GM21423 (cell line): ENCODE data around the gene CEP20.
A peak's percentile ranks its signal among the peaks of the same experiment; 100 is the strongest.
"Not testable (repeated sequence)": the region's sequence is repeated elsewhere in the genome, so short reads cannot be mapped to it uniquely, and the experiment has no call there.

Experiments used
- ATAC-seq: cut with Tn5 transposase; IDR thresholded peaks from one replicate; pipeline ENCODE4 v1.9.1; 2021; ENCODE audit warnings: mild to moderate bottlenecking, moderate library complexity; ENCODE audit not compliant: unreplicated experiment

The CEP20 gene, protein sequence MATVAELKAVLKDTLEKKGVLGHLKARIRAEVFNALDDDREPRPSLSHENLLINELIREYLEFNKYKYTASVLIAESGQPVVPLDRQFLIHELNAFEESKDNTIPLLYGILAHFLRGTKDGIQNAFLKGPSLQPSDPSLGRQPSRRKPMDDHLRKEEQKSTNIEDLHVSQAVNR

DNA sequence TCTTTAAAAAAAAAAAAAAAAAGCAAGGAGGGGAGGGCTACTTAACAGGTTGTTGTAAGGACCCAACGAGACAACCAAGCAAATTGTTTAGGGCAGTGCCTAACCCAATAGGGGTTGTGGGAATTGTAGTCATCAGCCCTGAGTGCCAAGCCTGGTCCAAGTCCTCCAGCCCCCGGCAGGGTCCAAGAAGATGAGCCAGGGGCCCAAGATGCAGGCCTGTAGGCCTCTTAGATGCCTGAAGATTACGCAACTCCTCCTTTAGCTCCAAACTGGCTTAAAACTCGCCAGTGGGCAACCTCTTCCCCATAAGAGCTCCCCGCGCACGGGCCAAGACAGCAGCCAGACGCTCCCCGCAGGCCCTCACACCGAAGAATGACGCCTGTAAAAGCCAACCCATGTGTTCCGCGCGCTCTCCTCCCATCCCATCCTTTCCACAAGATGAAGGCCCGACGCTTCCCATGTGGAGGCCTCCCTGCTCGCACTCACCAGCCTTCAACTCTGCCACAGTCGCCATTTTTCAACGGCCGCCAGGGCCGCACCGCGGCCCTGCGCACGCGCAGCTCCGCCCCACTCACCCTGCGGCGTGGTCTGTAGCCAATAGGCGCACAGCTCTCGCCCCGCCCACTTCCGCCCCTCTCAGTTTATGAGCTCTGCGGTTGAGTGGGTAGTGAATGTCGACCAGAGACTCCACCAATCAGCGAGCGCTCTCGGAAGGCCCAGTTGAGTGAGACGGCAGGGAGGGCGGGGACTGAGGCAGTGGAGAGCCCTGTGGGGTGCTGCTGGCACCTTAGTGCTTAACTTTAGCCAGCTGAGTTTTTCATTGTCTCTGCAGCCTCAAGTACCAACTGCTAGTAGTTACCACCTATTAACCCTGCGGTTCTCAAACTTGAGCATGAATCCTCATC is at the start of gene CEP20:
Gene CEP20, minus strand, starts transcription at position 532 of the 905 bp plus-strand sequence. Its CDS starts 18 bp downstream, at position 514.
- ATAC-seq: peak; percentile 98

- ATAC-seq: not testable (repeated sequence)
Measured at GRCh38 chr16:15936809-15937208, 48.4 kb upstream of the CEP20 start.

- no peak for ATAC-seq
Measured at GRCh38 chr16:15934991-15935390, 46.6 kb upstream of the CEP20 start.

GRCh38 chr16:15933781-15934180 is 45.4 kb upstream of the CEP20 start:
- no peak for ATAC-seq

GRCh38 chr16:15932939-15933338 is 44.5 kb upstream of the CEP20 start:
- ATAC-seq: no peak

GRCh38 chr16:15928261-15929104 is 40.1 kb upstream of the CEP20 start:
- no peak for ATAC-seq

DNA sequence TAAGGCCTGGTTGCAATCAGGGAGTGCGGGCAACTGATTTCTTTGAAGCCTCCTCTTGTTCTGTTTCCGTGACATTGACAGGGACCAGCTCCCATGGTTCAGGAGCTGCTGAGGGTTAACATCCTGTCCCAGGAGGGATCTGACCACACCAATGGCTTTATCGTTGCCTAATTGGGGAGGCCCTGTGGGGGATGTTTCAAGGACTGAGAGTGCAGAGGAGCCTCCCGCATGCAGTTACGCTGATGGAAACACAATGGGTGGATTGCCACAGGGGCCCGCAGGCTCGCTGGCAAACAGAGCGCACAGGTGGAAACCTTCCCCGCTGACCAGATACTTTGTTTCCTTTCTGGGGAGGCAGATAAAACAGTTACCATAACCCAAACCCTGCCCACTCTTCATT is 37.2 kb upstream of the CEP20 start:
- no peak for ATAC-seq

DNA sequence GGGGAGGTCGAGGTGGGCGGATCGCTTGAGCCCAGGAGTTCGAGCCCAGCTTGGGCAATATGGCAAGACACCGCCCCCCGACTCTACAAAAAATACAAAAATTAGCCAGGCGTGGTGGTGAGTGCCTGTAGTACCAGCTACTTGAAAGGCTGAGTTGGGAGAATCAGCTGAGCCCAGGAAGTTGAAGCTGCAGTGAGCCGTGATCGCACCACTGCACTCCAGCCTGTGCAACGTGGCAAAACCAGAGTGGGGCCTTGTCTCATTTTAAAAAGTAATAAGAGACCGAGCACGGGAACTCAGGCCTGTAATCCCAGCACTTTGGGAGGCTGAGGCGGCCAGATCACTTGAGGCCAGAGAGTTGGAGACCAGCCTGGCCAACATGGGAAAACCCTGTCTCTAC is 36.6 kb upstream of the CEP20 start:
- ATAC-seq: no peak

- no peak for ATAC-seq
Measured at GRCh38 chr16:15919331-15919730, 30.9 kb upstream of the CEP20 start.

DNA sequence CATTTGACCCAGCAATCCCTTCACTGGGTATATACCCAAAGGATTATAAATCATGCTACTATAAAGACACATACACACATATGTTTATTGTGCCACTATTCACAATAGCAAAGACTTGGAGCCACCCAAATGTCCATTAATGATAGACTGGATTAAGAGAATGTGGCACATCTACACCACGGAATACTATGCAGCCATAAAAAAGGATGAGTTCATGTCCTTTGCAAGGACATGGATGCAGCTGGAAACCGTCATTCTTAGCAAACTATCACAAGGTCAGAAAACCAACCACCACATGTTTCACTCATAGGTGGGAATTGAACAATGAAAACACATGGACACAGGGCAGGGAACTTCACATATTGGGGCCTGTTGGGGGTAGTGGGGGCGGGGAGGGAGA is 29.9 kb upstream of the CEP20 start:
- not testable (repeated sequence) for ATAC-seq

- ATAC-seq: no peak
Measured at GRCh38 chr16:15916323-15916722, 27.9 kb upstream of the CEP20 start.

GRCh38 chr16:15915555-15916081 is 27.2 kb upstream of the CEP20 start:
- no peak for ATAC-seq

GRCh38 chr16:15913046-15913698 is 24.8 kb upstream of the CEP20 start:
- no peak for ATAC-seq

DNA sequence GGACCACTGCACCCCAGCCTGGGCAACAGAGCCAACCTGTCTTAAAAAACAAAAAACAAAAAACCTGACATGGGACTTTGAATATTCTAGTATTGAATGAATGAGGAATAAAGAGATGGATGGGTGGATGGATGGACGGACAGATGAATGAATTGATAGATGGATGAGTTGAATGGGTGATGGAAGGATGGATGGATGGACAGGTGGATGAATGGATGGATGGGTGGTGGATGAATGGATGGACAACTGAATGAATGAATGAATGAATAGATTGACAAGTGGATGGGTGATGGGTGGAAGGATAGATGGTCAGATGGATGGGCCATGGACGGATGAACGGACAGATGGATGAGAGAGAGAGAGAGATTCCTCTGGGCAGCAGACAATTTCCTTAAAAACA is 22.8 kb upstream of the CEP20 start:
- ATAC-seq: no peak

GRCh38 chr16:15907863-15908478 is 19.6 kb upstream of the CEP20 start:
- ATAC-seq: peak; percentile 92

DNA sequence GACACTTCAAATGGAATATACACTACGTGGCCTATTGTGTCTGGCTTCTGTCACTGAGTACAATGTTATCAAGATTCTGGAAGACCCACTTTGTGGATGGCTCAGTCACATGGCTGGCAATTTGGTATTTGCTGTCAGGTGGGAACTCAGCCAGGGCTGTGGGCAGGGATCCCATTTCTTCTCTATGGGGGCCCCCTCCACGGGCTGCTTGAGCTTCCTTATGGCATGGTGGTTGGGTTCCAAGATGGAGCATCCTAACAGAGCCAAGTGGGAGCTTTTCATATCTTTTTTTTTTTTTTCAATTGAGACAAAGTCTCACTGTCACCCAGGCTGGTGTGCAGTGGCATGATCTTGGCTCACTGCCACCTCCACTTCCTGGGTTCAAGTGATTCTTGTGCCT is 18.0 kb upstream of the CEP20 start:
- ATAC-seq: no peak

DNA sequence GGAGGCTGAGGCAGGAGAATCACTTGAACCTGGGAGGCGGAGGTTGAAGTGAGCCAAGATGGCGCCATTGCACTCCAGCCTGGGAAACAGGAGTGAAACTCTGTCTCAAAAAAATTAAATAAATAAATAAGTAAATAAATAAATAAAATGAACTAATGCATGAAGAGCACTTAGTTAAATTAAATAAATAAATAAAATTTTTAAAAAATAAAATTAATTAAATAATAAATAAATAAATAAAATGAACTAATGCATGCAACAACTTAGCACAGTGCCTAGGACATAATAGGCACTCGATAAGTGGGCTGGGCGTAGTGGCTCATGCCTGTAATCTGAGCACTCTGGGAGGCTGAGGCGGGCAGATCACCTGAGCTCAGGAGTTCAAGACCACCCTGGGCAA is 15.6 kb upstream of the CEP20 start:
- no peak for ATAC-seq

GRCh38 chr16:15900901-15901500 is 12.6 kb upstream of the CEP20 start:
- no peak for ATAC-seq

GRCh38 chr16:15900357-15900756 is 12.0 kb upstream of the CEP20 start:
- ATAC-seq: no peak
